Neural cell (in vitro differentiated cells): Measurements from ENCODE around the gene SLC11A1. TPM values are rescaled to one million over a fixed set of nuclear protein-coding genes. Genes with fewer than 3 reads are reported as not detected.

ENCODE experiments used
- H2AFZ ChIP-seq: fragments of 200-600, 300-800 bp; sonication (generic), shearing (Covaris generic); 2 replicates; pipeline ENCODE4 v1.6.0; 2014; ENCODE audit warnings: low read depth, mild to moderate bottlenecking, antibody characterized with exemption, low read length, moderate library complexity
- H3F3A ChIP-seq: fragments of 200-600 bp; shearing (Covaris generic); 2 replicates; pipeline ENCODE4 v1.6.1; 2016; ENCODE audit warnings: mild to moderate bottlenecking, moderate library complexity, mixed read lengths, antibody characterized with exemption, low read length; ENCODE audit not compliant: insufficient read depth, poor library complexity, severe bottlenecking
- H3K27ac ChIP-seq: fragments of 200-600, 300-800 bp; sonication (generic), shearing (Covaris generic); 2 replicates; pipeline ENCODE4 v1.5.1; 2014; ENCODE audit warnings: mild to moderate bottlenecking, low read length, moderate library complexity
- H3K27me3 ChIP-seq: fragments of 300-800, 200-600 bp; sonication (generic), shearing (Covaris generic); 2 replicates; pipeline ENCODE4 v1.6.0; 2014; ENCODE audit warnings: mild to moderate bottlenecking, low read depth, low read length, moderate library complexity; ENCODE audit not compliant: insufficient read depth
- H3K36me3 ChIP-seq: fragments of 300-800, 200-600 bp; sonication (generic), shearing (Covaris generic); 2 replicates; pipeline ENCODE4 v1.5.1; 2014; ENCODE audit warnings: mild to moderate bottlenecking, antibody characterized with exemption, low read length, moderate library complexity; ENCODE audit not compliant: insufficient read depth
- H3K4me2 ChIP-seq: fragments of 300-800, 200-600 bp; sonication (generic), shearing (Covaris generic); 2 replicates; pipeline ENCODE4 v1.6.0; 2014; ENCODE audit warnings: mild to moderate bottlenecking, low read length
- H3K4me3 ChIP-seq: fragments of 300-800, 200-600 bp; sonication (generic), shearing (Covaris generic); 2 replicates; pipeline ENCODE4 v1.5.1; 2014; ENCODE audit warnings: mild to moderate bottlenecking, low read length, moderate library complexity
- H3K79me2 ChIP-seq: fragments of 200-600 bp; shearing (Covaris generic); replicated peaks from 2 replicates; pipeline ENCODE4 v1.6.0; 2014; ENCODE audit warnings: mild to moderate bottlenecking, low read length, moderate library complexity; ENCODE audit not compliant: insufficient read depth
- H3K9ac ChIP-seq: fragments of 300-800, 200-600 bp; sonication (generic), shearing (Covaris generic); 2 replicates; pipeline ENCODE4 v1.6.1; 2016; ENCODE audit warnings: mild to moderate bottlenecking, low read length, mixed read lengths
- H3K9me2 ChIP-seq: fragments of 200-600 bp; shearing (Covaris generic); 2 replicates; pipeline ENCODE4 v1.6.1; 2016; ENCODE audit warnings: mild to moderate bottlenecking, low read length, mixed read lengths; ENCODE audit not compliant: insufficient read depth
- H3K9me3 ChIP-seq: fragments of 200-600, 300-800 bp; sonication (generic), shearing (Covaris generic); 2 replicates; pipeline ENCODE4 v1.6.1; 2016; ENCODE audit warnings: mild to moderate bottlenecking, mixed run types, low read length, moderate library complexity, mixed read lengths
- H4K20me1 ChIP-seq: fragments of 200-600 bp; shearing (Covaris generic); 2 replicates; pipeline ENCODE4 v1.6.1; 2016; ENCODE audit warnings: mild to moderate bottlenecking, mixed run types; ENCODE audit not compliant: insufficient read depth
- EP300 ChIP-seq: fragments of 450-650 bp; conservative IDR thresholded peaks from 2 replicates; pipeline ENCODE4 v1.6.1; 2014; ENCODE audit warnings: antibody characterized with exemption, mild to moderate bottlenecking, moderate library complexity; ENCODE audit not compliant: poor library complexity, severe bottlenecking
- EZH2 ChIP-seq: fragments of 200-600, 300-800 bp; shearing (Covaris generic), sonication (generic); IDR thresholded peaks from 2 replicates; pipeline ENCODE4 v1.6.1; 2014; ENCODE audit warnings: antibody characterized with exemption, low read length, borderline replicate concordance, mild to moderate bottlenecking; ENCODE audit not compliant: insufficient read depth, poor library complexity, severe bottlenecking
- MXI1 ChIP-seq: fragments of 450-650 bp; conservative IDR thresholded peaks from 2 replicates; pipeline ENCODE4 v1.6.1; 2014; ENCODE audit warnings: antibody characterized with exemption, mild to moderate bottlenecking; ENCODE audit not compliant: poor library complexity, severe bottlenecking
- POLR2AphosphoS5 ChIP-seq: IDR thresholded peaks from 2 replicates; pipeline ENCODE4 v1.6.1; 2012
- RAD21 ChIP-seq: fragments of 450-650 bp; conservative IDR thresholded peaks from 2 replicates; pipeline ENCODE4 v1.6.1; 2014; ENCODE audit warnings: antibody characterized with exemption, mild to moderate bottlenecking, moderate library complexity
- SMC3 ChIP-seq: fragments of 450-650 bp; conservative IDR thresholded peaks from 2 replicates; pipeline ENCODE4 v1.6.1; 2014; ENCODE audit warnings: antibody characterized with exemption, mild to moderate bottlenecking, moderate library complexity; ENCODE audit not compliant: poor library complexity
- TAF1 ChIP-seq: IDR thresholded peaks from 2 replicates; pipeline ENCODE4 v1.6.1; 2012; ENCODE audit warnings: low read depth
- polyA plus RNA-seq: library from polyadenylated mRNA; depleted of rRNA; stranded (reverse); fragments of >200 nt; gene quantifications from 2 replicates; pipeline ENCODE4 v1.2.3, GENCODE V29; 2014
- TF ChIP-seq, protein P1 (sequence below): fragments of 450-650 bp; IDR thresholded peaks from 2 replicates; pipeline ENCODE4 v1.5.1; 2014; ENCODE audit warnings: antibody characterized with exemption, mild to moderate bottlenecking, moderate library complexity; ENCODE audit not compliant: poor library complexity, severe bottlenecking
- TF ChIP-seq, protein P2 (sequence below): IDR thresholded peaks from 2 replicates; pipeline ENCODE4 v1.6.1; 2012; ENCODE audit warnings: borderline replicate concordance

Gene SLC11A1
- polyA plus RNA-seq, 1 donor from 2014 or later = not detected

DNA sequence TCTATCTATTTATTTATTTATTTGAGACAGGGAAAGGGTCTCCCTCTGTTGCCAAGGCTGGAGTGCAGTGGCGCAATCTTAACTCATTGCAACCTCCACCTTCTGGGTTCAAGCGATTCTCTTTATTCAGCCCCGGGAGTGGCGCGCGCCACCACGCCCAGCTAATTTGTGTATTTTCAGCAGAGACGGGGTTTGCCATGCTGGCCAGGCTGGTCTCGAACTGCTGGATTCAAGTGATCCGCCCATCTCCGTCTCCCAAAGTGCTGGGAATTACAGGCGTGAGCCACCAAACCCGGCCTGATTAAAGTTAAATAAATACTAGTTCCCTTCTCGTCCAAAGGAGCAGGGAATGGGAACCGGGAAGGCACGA, 13.4 kb downstream of the SLC11A1 start:
- H3K9ac ChIP-seq = peak overlapping the region; percentile 69
- H4K20me1 ChIP-seq = no peaks in the 10 kb centered on the region
- no peaks in the 10 kb centered on the region for H3K36me3 ChIP-seq

DNA sequence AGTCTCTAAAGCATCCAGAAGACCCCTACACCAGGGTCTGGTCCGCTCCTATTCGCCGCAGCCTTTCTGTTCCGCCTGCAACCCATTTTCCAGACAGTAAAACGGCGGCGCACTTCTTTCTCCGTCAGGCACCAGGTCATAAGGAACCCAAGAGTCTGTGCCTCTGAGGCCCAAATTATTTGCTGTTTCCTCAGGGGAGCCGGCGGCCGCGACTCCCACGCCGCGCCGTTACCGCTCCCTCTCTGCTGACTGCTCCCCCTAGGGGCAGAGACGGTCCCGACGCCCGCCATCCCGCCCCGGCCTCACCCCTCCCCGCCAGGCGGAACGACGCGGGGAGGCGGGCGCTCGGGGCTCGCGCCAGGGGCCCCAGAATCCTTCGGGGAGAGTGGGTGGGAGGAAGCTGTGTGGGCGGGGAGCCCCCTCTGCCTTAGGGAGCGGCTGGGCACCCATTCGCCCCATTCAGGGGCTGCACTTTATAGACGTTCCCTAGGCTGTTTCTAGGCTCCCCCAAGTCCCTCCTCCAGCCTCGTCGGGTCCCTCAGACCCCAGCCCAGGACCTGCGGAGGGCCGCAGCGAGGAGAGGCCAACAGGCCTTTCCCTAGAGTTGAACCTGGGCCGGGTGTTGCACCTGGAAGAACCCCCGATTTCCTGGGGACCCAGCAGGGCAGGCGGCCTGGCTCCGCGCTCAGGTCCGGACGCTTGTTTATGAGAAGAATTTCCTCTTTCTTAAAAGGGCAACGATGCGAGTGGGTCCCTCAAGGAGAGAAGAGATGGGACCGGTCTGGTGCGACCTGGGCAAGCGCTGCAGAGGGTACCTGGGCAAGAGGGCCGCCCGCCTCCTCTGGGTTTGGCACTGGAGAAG, 14.0 kb downstream of the SLC11A1 start:
- TF ChIP-seq SMC3 = peak; percentile 96
- no peak for TF ChIP-seq EZH2
- TF ChIP-seq, protein P1, sequence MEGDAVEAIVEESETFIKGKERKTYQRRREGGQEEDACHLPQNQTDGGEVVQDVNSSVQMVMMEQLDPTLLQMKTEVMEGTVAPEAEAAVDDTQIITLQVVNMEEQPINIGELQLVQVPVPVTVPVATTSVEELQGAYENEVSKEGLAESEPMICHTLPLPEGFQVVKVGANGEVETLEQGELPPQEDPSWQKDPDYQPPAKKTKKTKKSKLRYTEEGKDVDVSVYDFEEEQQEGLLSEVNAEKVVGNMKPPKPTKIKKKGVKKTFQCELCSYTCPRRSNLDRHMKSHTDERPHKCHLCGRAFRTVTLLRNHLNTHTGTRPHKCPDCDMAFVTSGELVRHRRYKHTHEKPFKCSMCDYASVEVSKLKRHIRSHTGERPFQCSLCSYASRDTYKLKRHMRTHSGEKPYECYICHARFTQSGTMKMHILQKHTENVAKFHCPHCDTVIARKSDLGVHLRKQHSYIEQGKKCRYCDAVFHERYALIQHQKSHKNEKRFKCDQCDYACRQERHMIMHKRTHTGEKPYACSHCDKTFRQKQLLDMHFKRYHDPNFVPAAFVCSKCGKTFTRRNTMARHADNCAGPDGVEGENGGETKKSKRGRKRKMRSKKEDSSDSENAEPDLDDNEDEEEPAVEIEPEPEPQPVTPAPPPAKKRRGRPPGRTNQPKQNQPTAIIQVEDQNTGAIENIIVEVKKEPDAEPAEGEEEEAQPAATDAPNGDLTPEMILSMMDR = peak; percentile 95
- peak; percentile 56 for TF ChIP-seq EP300
- peak; percentile 77 for TF ChIP-seq MXI1
- peak; percentile 84 for TF ChIP-seq RAD21
- TF ChIP-seq, protein P2, sequence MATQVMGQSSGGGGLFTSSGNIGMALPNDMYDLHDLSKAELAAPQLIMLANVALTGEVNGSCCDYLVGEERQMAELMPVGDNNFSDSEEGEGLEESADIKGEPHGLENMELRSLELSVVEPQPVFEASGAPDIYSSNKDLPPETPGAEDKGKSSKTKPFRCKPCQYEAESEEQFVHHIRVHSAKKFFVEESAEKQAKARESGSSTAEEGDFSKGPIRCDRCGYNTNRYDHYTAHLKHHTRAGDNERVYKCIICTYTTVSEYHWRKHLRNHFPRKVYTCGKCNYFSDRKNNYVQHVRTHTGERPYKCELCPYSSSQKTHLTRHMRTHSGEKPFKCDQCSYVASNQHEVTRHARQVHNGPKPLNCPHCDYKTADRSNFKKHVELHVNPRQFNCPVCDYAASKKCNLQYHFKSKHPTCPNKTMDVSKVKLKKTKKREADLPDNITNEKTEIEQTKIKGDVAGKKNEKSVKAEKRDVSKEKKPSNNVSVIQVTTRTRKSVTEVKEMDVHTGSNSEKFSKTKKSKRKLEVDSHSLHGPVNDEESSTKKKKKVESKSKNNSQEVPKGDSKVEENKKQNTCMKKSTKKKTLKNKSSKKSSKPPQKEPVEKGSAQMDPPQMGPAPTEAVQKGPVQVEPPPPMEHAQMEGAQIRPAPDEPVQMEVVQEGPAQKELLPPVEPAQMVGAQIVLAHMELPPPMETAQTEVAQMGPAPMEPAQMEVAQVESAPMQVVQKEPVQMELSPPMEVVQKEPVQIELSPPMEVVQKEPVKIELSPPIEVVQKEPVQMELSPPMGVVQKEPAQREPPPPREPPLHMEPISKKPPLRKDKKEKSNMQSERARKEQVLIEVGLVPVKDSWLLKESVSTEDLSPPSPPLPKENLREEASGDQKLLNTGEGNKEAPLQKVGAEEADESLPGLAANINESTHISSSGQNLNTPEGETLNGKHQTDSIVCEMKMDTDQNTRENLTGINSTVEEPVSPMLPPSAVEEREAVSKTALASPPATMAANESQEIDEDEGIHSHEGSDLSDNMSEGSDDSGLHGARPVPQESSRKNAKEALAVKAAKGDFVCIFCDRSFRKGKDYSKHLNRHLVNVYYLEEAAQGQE = no peak
- TF ChIP-seq TAF1 = no peak
- peak; percentile 83 for TF ChIP-seq POLR2AphosphoS5
- Histone ChIP-seq H3K4me2 (peak overlapping the region; percentile 21), H2AFZ (no peak overlapping the region), H3K79me2 (no peaks in the 10 kb centered on the region), H3K9me3 (no peaks in the 10 kb centered on the region), H3K36me3 (no peaks in the 10 kb centered on the region), H3K9ac (peak overlapping the region; percentile 69), H3K4me3 (peak overlapping the region; percentile 70), H3F3A (no peaks in the 10 kb centered on the region), H3K27me3 (peaks cover 33% of the 10 kb centered on the region), H3K9me2 (no peaks in the 10 kb centered on the region), H3K27ac (peak overlapping the region; percentile 54), H4K20me1 (no peaks in the 10 kb centered on the region)

More for the DNA sequence above, 13.4 kb downstream of the SLC11A1 start:
- Histone ChIP-seq H3K9me3 (no peaks in the 10 kb centered on the region), H2AFZ (no peak overlapping the region), H3K4me2 (no peak overlapping the region), H3K79me2 (no peaks in the 10 kb centered on the region), H3K9me2 (no peaks in the 10 kb centered on the region), H3K27ac (no peak overlapping the region), H3K27me3 (peaks cover 33% of the 10 kb centered on the region), H3F3A (no peaks in the 10 kb centered on the region), H3K4me3 (peak overlapping the region; percentile 70)
- TF ChIP-seq SMC3 (no peak), EZH2 (no peak), TAF1 (no peak), POLR2AphosphoS5 (no peak), MXI1 (no peak), RAD21 (no peak), EP300 (no peak)
- TF ChIP-seq, protein P2 = no peak
- TF ChIP-seq, protein P1 = no peak
